ENCODE measurements around the gene CELA1.
"Not testable (repeated sequence)": the region's sequence is repeated elsewhere in the genome, so short reads cannot be mapped to it uniquely, and the experiment has no call there.

CELA1 gene

DNA sequence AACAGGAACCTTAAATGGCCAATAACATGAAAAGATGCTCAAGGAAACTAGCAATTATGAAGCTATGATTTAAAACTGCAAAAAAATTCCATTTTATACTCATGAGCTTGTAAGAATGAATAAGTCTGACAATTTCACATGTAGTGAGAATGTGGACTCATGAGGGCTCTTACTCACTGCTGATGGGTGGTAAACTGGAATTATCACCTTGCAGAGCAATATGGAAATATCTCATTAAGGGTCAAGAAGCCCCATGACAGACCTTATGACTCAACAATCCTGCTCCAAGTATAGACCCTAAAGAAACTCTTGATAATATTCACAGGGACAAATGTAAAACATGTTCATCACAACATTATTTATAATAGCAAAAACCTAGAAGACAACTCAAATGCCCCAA is 52.8 kb downstream of the CELA1 start:
- no peak overlapping the region for H3K56ac ChIP-seq (ENCODE audit: low read length)
- H2BK5ac ChIP-seq (ENCODE audit: low read length), result no peak overlapping the region
- no peak overlapping the region for H3K23ac ChIP-seq (ENCODE audit: low read length)
- H4K8ac ChIP-seq (ENCODE audit: low read depth, low read length), result no peak overlapping the region
- no peak overlapping the region for H3K27ac ChIP-seq (ENCODE audit: low read depth, low read length)
- no peak overlapping the region for H4K5ac ChIP-seq (ENCODE audit: low read length)
- no peak overlapping the region for H3K18ac ChIP-seq (ENCODE audit: low read length)
- H3K4ac ChIP-seq (ENCODE audit: low read depth, low read length), result no peak overlapping the region
- H3K27me3 ChIP-seq (ENCODE audit: insufficient read depth, low read length, poor library complexity), result no peaks in the 10 kb centered on the region
- no peak overlapping the region for H2AK5ac ChIP-seq (ENCODE audit: low read length)
- no peak overlapping the region for H2BK15ac ChIP-seq (replicated peaks; ENCODE audit: low read depth)
- no peaks in the 10 kb centered on the region for H3K4me1 ChIP-seq (ENCODE audit: control insufficient read depth, low read depth, low read length)
- H3K4me3 ChIP-seq (ENCODE audit: low read length), result no peak overlapping the region
- H3K79me1 ChIP-seq (ENCODE audit: low read length), result no peaks in the 10 kb centered on the region
- no peaks in the 10 kb centered on the region for H3K36me3 ChIP-seq (ENCODE audit: control insufficient read depth, insufficient read depth, low read length)
- no peak overlapping the region for H3K4me2 ChIP-seq (ENCODE audit: low read length)
- H2BK120ac ChIP-seq (ENCODE audit: low read depth, low read length), result no peak overlapping the region
- no peak overlapping the region for H3K9ac ChIP-seq (ENCODE audit: low read length)
- no peaks in the 10 kb centered on the region for H3K79me2 ChIP-seq (ENCODE audit: control insufficient read depth, insufficient read depth, low read length)
- DNase-seq, result no peak

DNA sequence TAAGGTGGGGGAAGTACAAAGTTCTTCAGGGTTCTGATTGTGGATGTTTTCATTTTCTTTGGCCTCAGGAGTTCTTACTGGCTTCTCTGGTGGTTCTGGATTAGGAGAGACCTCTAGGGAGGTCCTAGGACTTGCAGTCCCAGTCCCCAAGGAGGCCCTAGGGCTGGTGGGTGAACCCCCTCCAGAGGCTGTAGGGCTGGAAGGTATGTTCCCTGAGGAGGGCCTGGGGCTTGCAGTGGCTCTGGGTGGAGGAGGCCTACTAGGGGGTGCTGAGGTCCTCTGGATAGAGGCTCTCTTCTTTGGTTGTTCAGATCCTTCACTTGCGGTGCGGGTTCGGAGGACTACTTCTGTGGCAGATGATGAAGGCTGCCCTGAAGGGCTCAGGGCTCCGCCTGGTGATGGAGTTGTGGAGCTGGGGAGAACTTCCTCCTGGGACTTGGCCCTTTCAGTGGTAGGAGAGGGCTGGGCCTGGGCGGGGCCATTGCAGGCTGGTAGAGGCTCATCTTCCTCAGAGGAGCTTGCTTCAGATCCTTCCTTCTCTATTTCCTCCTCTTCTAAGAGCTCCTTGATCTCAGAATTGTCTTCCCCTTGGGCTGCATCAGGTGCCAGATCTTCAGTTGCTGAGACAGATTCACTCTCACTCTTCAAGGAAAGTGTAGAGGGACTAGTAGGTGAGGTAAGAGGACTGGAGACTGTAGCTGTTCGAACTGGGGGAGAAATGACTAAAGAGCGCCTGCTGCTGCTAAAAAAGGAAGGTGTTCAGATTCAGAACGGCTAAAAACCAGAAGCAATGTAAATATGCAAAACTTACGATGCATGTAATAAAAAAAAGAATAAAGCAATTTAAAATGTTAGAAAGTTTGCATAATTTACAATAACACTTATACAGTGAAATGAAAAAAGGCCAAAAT is 54.6 kb downstream of the CELA1 start:
- not testable (repeated sequence) for H2BK120ac ChIP-seq (ENCODE audit: low read depth, low read length); H3K79me2 ChIP-seq (ENCODE audit: control insufficient read depth, insufficient read depth, low read length); H2BK15ac ChIP-seq (replicated peaks; ENCODE audit: low read depth); H3K4ac ChIP-seq (ENCODE audit: low read depth, low read length); H3K9ac ChIP-seq (ENCODE audit: low read length); H3K27me3 ChIP-seq (ENCODE audit: insufficient read depth, low read length, poor library complexity); H3K4me3 ChIP-seq (ENCODE audit: low read length); H3K23ac ChIP-seq (ENCODE audit: low read length); H3K36me3 ChIP-seq (ENCODE audit: control insufficient read depth, insufficient read depth, low read length); H3K4me2 ChIP-seq (ENCODE audit: low read length); H3K4me1 ChIP-seq (ENCODE audit: control insufficient read depth, low read depth, low read length); H3K27ac ChIP-seq (ENCODE audit: low read depth, low read length); H4K8ac ChIP-seq (ENCODE audit: low read depth, low read length); H3K18ac ChIP-seq (ENCODE audit: low read length); H4K5ac ChIP-seq (ENCODE audit: low read length); H2AK5ac ChIP-seq (ENCODE audit: low read length); H2BK5ac ChIP-seq (ENCODE audit: low read length); H3K79me1 ChIP-seq (ENCODE audit: low read length); DNase-seq; H3K56ac ChIP-seq (ENCODE audit: low read length)
- WGBS (ENCODE audit: extremely low coverage, insufficient coverage, low lambda C conversion rate), result no CpG with 5 or more reads among the region's 9 CpGs

DNA sequence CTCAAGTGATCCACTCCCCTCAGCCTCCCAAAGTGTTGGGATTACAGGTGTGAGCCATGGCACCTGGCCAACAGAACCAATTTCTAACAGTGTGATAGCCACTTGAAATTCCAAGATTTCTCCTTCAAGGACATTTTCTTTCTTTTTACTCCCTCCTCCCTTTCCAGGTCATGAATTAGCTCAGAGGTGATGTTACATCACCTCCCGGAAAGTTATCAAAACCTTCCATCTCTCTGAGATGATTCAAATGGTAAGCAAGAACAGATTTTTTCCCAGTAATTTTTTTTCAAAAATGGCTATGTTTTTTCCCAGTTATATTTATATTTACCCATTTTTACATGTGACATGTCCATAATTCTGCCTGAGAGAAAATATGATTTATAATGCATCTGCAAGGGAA is 60.6 kb downstream of the CELA1 start:
- Histone ChIP-seq H3K9ac (ENCODE audit: low read length) (no peak overlapping the region), H3K4me3 (ENCODE audit: low read length) (no peak overlapping the region), H3K56ac (ENCODE audit: low read length) (no peak overlapping the region), H2BK5ac (ENCODE audit: low read length) (no peak overlapping the region), H3K4ac (ENCODE audit: low read depth, low read length) (no peak overlapping the region), H3K23ac (ENCODE audit: low read length) (no peak overlapping the region), H2BK120ac (ENCODE audit: low read depth, low read length) (no peak overlapping the region), H4K8ac (ENCODE audit: low read depth, low read length) (no peak overlapping the region), H3K4me2 (ENCODE audit: low read length) (no peak overlapping the region), H3K18ac (ENCODE audit: low read length) (no peak overlapping the region), H3K4me1 (ENCODE audit: control insufficient read depth, low read depth, low read length) (no peaks in the 10 kb centered on the region), H3K27me3 (ENCODE audit: insufficient read depth, low read length, poor library complexity) (no peaks in the 10 kb centered on the region), H4K5ac (ENCODE audit: low read length) (no peak overlapping the region), H3K79me2 (ENCODE audit: control insufficient read depth, insufficient read depth, low read length) (no peaks in the 10 kb centered on the region), H2BK15ac (replicated peaks; ENCODE audit: low read depth) (no peak overlapping the region), H2AK5ac (ENCODE audit: low read length) (no peak overlapping the region), H3K27ac (ENCODE audit: low read depth, low read length) (no peak overlapping the region), H3K79me1 (ENCODE audit: low read length) (no peaks in the 10 kb centered on the region), H3K36me3 (ENCODE audit: control insufficient read depth, insufficient read depth, low read length) (no peaks in the 10 kb centered on the region)
- no CpG with 5 or more reads among the region's 1 CpG for WGBS (ENCODE audit: extremely low coverage, insufficient coverage, low lambda C conversion rate)
- DNase-seq, result no peak

- Histone ChIP-seq H3K79me1 (ENCODE audit: low read length) (no peaks in the 10 kb centered on the region), H2AK5ac (ENCODE audit: low read length) (no peak overlapping the region), H3K23ac (ENCODE audit: low read length) (no peak overlapping the region), H3K79me2 (ENCODE audit: control insufficient read depth, insufficient read depth, low read length) (no peaks in the 10 kb centered on the region), H3K4me1 (ENCODE audit: control insufficient read depth, low read depth, low read length) (no peaks in the 10 kb centered on the region), H3K36me3 (ENCODE audit: control insufficient read depth, insufficient read depth, low read length) (no peaks in the 10 kb centered on the region), H2BK120ac (ENCODE audit: low read depth, low read length) (no peak overlapping the region), H4K8ac (ENCODE audit: low read depth, low read length) (no peak overlapping the region), H3K4me2 (ENCODE audit: low read length) (no peak overlapping the region), H3K27me3 (ENCODE audit: insufficient read depth, low read length, poor library complexity) (no peaks in the 10 kb centered on the region), H3K4me3 (ENCODE audit: low read length) (no peak overlapping the region), H3K56ac (ENCODE audit: low read length) (no peak overlapping the region), H3K18ac (ENCODE audit: low read length) (no peak overlapping the region), H3K9ac (ENCODE audit: low read length) (no peak overlapping the region), H2BK15ac (replicated peaks; ENCODE audit: low read depth) (no peak overlapping the region), H2BK5ac (ENCODE audit: low read length) (no peak overlapping the region), H4K5ac (ENCODE audit: low read length) (no peak overlapping the region), H3K4ac (ENCODE audit: low read depth, low read length) (no peak overlapping the region), H3K27ac (ENCODE audit: low read depth, low read length) (no peak overlapping the region)
- WGBS (ENCODE audit: extremely low coverage, insufficient coverage, low lambda C conversion rate), result no CpG with 5 or more reads among the region's 4 CpGs
- no peak for DNase-seq
Measured at GRCh38 chr12:51281202-51281924, 65.1 kb downstream of the CELA1 start.

Measured in mesendoderm (in vitro differentiated cells).